GM19239 (cell line): ENCODE results near the gene SLC25A34.

Source experiments
- DNase-seq: peaks from one replicate; pipeline ENCODE4 v3.0.0; 2011; ENCODE audit warnings: low spot score; ENCODE audit not compliant: insufficient read length
- FAIRE-seq: peaks from 2 replicates; lab custom pipeline; 2011; peaks lifted over from hg19 to GRCh38; lab: Jason Lieb, UNC

Gene SLC25A34

DNA sequence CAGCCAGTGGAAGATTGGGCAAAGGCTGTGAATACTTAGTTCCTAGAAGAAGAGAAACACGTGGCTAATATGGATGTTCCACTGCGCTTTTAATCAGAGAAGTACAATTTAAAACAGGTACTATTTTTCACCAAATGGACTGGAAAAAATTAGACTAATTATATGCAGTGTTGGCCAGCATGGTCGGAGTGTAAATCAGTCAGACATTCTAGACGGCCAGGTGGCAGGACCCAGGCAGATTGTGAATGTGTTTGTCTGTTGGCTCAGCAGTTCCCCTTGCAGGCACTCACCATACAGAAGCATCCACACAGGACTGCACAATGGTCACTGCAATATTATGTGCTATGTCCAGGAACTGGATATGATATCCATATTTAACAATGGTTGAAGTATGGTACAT is 23.9 kb upstream of the SLC25A34 start:
- no peak for DNase-seq
- no peak for FAIRE-seq

DNA sequence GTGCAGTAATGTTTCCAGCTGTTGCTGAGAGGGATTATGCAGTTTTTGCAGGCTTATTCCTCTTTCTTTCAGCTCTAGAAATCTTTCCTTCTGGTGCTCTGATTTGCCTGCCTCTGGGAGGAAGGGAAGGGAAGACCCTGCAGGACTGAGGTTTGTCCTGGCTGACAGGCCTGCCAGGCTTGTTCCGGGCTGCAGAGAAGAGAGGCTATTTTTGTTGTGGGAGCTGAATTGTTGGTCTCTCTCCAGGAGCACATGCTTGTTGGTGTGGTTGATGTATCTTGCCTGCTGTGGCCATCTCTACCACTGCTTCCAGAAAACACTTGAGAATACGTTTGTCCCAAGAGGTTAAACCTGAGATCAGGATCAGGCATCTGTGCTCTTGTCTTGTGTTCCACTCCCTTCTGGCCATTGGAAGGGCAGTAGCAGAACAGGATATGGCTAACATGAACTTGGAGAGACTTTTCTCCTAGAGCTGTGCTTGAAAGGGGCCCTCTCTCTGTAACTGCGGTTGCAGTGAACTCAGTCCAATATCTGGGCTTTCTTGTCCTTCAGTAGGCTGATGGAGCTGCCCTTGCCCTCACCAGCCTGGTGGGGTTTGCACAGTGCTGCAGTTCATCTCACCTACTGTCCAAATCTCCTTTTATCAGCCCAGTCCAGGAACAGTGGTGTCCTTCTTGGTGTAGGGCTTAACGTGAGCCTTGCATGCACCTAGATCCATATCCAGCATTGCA is 21.5 kb upstream of the SLC25A34 start:
- FAIRE-seq (no peak), DNase-seq (no peak)

DNA sequence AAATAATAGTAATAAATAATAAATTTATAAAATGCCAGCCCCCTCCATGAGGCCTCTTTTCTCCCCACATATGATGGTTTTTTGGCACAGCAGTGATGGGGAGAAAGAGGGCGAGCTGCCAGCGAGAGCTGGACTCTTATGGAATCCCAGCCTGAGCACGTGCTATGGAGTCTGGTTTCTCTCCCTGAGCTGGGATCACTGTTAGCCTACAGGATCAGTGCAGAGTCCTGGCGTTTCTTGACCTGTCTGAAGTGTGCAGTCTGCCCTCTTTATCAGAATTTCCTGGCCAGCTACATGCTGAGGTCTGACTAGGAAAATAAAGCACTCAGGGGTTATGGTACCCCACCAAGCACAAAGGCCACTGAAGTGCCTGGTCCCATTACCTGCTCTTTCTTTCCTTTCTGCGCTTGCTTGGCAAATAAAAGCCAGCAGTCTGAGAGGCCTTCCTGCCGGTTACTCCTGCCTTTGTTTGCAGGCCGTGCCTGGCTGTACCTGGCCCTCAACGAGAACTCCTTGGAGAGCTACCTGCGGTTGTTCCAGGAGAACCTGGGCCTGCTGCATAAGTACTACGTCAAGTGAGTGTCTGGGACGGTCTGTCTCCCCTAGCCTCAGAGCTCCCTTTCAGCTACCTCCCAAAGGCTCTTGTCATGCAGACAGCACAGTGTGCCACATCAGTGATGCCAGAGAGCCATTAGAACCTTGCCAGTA is 18.5 kb upstream of the SLC25A34 start:
- FAIRE-seq (no peak), DNase-seq (no peak)

DNA sequence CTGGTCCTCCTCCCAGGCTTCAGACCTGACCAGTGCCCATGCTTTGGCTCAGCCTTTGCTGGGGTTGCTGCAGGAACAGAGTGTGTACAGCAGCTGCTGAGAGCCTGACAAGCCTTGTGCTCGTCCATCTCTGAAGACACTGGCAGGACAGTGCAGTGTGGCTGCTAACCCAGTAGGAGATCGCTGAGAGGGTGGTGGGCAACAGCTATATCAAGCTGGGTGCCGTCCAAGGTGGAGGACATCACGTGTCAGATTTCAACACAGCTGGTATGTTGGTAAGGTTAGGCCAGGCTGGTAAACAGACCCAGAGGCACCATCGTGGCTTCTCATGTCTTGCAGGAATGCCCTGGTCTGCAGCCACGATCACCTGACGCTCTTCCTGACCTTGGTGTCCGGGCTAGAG is 17.9 kb upstream of the SLC25A34 start:
- DNase-seq (no peak), FAIRE-seq (no peak)

DNA sequence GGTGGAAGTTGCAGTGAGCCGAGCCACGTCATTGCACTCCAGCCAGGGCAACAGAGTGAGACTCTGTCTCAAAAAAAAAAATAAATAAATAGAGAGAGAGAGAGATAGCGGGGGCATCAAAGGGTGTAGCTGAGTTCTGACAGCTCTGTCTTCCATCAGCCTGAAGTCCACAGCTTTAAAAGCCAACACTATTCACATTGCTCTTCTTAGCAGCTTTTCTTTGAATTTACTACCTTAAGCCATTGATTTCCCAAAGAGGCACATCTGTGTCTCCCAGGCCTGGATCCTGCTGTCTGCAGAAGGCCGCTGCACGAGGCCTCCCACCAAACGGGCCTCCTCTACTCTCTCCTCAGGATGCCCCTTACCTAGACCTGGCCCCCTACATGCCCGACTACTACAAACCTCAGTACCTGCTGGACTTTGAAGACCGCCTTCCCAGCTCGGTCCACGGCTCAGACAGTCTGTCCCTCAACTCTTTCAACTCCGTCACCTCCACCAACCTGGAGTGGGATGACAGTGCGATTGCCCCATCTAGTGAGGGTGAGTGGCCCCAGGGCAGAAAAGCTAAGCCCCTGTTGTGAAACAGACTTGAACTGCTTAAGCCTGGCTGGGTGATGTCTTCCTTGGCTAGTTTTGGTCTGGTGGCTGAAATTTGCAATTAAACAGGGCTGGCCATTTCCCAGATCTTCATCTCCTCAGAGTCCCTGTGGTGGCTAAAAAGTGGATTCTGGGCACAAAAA is 16.5 kb upstream of the SLC25A34 start:
- FAIRE-seq (no peak), DNase-seq (no peak)

DNA sequence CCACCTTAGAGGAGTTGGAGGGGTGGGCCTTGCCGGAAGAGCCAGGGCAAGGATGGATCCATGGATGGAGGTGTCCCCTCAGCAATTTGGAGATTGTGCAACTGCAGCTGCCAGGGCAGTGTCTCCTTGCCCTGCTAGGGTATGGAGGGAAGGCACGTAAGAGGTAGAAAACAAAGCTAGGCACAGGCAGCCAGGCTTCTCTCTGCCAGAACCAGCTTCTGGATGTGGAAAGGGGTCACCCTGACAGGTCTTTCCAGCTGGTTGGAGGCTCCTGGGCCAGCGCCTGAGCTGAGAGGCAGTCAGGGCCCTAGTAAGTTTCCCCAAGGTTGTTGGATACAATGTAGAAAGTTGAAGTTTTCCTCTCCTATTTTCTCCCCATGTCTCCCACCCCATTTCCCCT is 15.2 kb upstream of the SLC25A34 start:
- DNase-seq (no peak), FAIRE-seq (no peak)

DNA sequence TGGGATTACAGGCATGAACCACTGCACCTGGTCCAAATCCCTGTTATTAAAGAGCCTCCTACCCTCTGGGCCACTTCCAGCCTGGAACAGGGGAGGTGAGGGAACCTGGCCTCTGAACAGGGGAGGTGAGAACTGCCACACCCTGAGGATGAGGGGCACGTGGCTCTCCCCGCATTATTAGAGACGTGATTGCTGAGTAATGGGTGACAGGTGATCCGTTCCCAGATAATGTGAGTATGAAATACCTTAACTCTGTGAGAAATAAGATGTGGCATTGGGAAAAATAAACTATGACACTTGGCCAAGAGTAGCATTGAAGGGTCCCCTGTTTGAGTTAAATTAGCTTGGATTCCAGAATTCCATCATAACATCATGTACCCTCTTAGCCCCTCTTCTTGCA is 13.6 kb upstream of the SLC25A34 start:
- DNase-seq (no peak), FAIRE-seq (no peak)

DNA sequence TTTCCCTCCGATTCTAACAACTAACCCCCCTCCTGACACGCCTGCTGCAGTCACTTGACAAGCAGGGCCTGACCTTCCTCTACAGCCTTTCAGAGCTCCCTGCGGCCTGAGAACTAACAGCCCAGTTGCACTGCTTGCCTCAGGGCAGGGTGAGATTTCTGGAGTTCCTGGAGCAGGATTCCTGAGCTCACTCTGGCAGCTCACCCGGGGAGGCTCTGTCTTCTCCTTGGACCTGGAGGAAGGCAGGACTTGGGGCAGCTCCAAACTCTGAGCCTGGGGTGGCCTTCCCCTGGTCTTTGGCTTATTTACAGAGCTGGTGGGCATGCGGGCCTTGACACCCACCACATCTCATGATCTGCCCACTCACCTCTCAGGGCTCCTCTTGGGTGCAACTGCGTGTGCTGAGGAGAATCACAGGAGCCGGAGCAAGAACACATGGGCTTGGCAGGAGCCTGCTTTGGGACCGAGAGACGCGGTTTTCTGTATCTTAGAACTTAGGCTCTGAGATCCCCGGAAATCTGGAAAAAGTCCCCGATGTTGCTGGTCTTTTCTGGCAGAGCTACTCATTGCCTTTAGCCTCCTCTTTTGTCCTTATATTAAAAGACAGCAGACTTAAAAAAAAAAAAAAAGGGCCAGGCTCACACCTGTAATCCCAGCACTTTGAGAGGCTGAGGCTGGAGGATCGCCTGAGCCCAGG is 13.1 kb upstream of the SLC25A34 start:
- DNase-seq (no peak), FAIRE-seq (no peak)

DNA sequence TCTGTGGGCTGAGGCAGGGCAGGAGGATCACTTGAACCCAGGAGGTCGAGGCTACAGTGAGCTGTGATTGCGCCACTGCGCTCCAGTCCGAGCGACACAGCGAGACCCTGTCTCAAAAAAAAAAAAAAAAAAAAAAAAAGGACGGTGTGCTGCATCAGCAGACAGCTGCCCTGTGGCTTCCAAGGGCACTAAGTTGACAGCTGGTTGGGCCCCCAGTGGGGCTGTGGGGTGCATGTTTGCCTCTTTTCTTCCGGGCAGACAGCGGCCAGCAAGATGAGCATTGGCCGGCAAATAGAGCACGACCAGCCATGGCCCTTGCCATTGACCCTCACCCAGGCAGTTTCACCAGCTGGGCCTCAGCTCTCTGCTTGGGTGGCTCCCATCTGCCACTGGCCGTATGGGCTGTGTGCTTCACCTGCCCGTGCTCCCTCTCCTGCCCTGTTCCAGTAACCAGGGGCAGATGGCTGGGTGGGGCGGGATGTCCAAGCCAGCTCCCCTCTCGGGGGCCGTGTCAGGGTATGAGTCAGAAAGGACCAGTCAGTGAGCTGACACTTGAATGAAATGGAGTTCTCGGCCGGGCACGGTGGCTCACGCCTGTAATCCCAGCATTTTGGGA is 12.3 kb upstream of the SLC25A34 start:
- FAIRE-seq (no peak), DNase-seq (no peak)

DNA sequence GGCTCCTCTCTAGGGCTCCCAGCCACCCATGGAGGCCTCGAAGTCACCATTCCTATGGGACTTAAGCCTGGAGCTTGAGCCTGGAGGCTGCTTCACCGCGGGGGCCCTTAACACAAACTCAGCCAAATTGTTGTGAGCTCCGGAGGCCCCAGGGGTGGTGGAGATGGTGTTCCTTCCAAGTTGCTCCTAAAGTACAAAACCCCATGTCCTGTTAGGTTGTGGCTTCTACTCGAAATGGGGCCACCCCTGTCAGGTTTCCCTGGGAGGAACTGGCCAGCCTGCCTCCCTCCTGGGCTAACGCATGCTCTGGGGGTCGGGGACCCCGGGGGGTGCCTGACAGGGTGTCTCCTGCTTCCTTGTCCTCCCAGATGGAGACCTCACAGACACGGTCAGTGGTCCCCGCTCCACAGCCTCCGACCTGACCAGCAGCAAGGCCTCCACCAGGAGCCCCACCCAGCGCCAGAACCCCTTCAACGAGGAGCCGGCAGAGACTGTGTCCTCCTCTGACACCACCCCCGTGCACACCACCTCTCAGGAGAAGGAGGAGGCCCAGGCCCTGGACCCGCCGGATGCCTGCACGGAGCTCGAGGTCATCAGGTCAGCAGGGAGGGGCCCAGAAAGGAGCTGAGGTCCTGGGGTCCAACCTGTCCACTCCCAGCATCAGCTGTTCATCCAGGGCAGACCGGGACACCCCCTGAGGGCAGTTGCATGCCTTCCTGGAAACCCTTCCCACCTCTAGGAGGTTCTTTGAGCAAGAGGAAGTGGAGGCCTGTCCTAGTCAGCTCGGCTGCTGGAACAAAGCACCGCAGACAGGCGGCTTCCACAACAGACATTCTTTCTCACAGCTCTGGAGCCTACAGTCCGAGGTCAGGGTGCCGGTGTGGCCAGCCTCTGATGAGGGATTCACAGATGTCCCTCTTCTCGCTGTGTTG is 10.8 kb upstream of the SLC25A34 start:
- FAIRE-seq: no peak
- no peak for DNase-seq

DNA sequence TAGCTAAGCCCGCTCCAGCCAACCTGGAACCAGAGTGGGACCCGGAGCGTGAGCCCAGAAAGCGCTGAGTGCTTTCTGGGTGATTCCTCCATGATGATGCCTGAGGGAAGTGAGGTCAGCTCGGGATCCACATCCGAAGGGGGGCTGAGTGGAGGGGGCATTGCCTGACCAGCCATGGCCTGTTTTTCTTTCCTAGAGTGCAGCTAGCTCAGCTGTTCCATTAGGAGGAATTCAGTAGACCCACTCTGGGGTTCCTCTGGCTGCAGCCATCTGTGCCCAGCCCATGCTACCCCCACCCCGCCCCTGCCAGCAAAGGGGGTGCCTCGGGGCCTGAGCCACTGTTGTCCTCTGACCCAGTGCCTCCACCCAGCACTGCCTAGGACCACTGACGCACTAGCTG is 9.6 kb upstream of the SLC25A34 start:
- DNase-seq (no peak), FAIRE-seq (no peak)

DNA sequence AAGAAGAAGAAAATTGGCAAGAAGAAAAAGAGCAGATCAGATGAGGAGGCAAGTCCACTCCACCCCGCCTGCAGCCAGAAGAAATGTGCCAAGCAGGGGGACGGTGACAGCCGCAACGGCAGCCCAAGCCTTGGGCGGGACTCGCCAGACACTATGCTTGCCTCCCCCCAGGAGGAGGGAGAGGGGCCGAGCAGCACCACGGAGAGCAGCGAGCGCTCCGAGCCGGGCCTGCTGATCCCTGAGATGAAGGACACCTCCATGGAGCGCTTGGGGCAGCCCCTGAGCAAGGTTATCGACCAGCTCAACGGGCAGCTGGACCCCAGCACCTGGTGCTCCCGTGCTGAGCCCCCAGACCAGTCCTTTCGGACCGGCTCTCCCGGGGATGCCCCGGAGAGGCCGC is 9.0 kb upstream of the SLC25A34 start:
- FAIRE-seq: no peak
- no peak for DNase-seq

DNA sequence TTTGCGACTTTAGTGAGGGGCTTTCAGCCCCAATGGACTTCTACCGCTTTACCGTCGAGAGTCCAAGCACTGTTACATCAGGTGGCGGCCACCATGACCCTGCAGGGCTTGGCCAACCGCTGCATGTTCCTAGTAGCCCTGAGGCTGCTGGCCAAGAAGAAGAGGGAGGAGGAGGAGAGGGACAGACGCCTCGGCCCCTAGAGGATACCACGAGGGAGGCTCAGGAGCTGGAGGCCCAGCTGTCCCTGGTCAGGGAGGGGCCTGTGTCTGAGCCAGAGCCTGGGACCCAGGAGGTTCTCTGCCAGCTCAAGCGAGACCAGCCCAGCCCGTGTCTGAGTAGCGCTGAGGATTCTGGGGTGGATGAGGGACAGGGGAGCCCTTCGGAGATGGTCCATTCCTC is 8.6 kb upstream of the SLC25A34 start:
- FAIRE-seq: no peak

DNA sequence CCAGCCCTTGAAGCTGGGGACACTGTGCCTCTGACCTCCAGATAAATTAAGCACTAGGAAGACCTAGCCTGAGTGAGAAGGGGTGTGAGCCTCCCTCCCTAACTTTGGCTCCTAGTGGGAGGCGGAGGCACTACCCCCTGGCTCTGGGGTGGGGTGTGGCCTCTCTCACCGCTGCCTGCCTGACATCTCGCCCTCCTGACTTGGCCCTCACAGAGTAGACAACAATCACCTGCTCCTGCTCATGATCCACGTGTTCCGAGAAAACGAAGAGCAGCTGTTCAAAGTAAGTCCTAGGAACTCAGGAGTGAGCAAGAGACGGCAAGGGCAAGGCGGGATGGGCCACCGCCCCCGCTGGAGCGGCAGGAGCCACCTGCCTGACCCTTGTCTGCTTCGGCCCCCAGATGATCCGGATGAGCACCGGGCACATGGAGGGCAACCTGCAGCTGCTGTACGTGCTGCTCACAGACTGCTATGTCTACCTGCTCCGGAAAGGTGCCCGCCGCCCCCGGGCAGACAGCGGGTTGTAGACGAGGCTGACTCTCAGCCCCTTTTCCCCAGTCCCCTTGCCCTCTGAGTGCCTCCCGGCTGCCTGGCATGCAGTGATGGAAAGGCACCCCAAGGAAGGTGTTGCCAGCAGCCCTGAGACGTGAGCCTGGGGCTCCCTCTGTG is 8.1 kb upstream of the SLC25A34 start:
- FAIRE-seq: no peak
- no peak for DNase-seq

More for the DNA sequence above, 8.6 kb upstream of the SLC25A34 start:
- DNase-seq: no peak

DNA sequence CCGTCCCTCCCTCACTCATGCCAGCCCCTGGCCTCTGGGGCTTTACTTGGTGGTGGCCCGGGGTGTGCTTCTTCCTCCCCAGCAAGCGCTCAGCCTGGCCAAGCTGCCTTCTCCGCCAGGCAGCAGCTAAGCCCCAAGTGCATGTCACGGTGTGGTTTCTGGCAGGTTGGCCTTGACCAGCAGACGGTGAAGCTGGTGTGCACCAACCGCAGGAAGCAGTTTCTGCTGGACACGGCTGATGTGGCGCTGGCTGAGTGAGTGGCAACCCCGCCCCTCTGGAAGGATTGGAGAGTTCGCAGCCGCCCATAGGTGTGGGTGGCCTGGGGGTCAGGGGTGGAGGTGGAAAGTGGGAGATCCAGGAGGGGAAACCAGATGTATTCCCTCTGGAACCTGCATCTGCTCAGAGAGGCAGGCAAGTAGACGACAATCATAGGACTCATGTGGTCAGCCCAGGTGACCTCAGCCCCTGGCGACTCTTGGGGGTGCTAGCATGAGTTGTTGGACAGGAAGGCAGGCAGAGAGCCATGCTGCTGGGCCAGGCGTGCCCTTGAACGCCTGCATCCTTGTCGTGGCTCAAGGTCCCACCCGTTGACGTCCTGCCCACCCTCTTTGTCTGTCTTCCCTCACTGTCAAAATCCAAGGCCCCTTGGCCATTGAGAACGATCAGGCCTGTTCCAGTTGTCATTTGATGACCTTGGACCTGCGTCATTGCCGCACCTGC is 7.0 kb upstream of the SLC25A34 start:
- DNase-seq (no peak), FAIRE-seq (no peak)

DNA sequence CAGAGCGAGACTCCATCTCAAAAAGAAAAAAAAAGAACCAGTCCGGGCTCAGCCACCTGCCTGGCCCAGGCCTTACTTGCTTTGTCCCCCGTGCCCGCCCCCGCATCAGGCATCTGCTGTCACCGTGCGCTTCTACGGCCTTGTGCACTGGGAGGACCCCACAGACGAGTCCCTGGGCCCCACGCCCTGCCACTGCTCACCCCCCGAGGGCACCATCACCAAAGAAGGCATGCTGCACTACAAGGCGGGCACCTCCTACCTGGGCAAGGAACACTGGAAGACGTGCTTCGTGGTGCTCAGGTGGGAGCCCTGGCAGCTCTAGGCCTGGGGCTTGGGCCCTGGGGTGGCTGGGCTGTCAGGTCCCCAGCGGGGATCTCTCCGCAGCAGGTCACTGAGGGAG is 5.6 kb upstream of the SLC25A34 start:
- no peak for DNase-seq
- no peak for FAIRE-seq

DNA sequence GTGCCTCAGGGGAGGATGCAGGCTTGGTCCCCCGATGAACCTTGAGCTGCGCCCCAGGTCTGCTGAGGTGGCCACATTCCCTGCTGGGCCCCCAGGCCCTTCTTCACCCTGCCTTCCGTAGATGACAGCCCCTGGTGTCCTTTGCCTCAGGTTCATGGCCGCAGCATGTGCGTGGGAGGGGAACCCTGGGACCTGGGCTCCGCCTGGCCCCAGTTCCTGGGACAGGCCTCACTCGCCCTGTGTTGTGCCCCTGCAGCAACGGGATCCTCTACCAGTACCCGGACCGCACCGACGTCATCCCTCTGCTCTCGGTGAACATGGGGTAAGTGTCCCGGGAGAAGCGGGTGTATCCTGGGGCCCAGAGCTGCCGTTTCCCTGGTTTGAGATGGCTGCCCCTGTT is 5.1 kb upstream of the SLC25A34 start:
- FAIRE-seq (no peak), DNase-seq (no peak)
